HG02623 (cell line): ENCODE data around the gene OR2A12.
"Not testable (repeated sequence)": the region's sequence is repeated elsewhere in the genome, so short reads cannot be mapped to it uniquely, and the experiment has no call there.

Experiments
- ATAC-seq: cut with Tn5 transposase; IDR thresholded peaks from one replicate; pipeline ENCODE4 v1.9.1; 2021; ENCODE audit warnings: moderate library complexity; ENCODE audit not compliant: unreplicated experiment

The OR2A12 gene, protein sequence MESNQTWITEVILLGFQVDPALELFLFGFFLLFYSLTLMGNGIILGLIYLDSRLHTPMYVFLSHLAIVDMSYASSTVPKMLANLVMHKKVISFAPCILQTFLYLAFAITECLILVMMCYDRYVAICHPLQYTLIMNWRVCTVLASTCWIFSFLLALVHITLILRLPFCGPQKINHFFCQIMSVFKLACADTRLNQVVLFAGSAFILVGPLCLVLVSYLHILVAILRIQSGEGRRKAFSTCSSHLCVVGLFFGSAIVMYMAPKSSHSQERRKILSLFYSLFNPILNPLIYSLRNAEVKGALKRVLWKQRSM

DNA sequence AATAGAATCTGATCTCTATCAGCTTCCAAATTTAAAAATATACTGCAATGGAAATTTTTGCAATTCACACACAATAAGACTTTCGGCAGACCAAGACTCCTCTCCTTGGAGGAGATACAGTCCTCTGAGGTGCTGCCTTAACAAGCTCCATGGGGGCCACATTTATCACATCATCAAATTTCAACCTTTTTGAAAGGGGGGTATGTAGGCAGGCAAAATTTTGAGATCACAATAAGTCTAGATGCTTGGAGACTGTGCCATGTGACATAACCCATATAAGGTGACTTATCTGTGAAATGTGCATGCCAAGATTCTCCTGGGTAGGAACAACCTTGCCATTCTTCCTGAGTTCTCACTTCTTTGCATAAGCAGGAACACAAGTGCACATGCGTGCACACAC is at the start of gene OR2A12:
Gene OR2A12, plus strand, starts transcription at position 301 of the 400 bp plus-strand sequence. CDS start 8,830 bp downstream, outside the sequence.
- ATAC-seq, result no peak

DNA sequence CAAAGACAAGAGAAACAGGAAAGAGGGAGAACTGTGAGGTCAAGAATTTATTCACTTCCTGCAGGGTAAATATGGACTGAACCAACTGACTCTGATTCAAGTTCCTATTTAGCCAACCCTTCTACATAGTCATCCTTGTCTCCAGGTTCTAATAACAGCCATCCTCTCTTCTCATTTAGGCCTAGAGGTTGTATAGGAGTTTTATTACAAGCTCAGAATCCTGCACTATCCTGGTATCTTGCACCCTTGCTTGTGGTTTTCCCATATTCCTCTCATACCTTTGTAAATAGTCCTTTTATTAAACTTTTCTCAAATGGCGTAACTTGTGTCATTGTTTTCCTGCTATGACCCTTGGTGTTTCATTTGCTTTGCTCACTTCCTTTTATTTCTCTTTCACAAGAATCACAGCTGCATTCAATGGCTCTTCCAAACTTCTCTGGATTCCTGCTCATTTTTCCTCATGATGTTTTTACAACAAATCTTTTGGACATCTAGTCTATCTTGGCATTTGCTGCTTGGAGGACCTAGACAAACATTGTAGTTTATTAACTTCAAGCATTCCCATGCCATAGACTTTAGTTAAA is 49.7 kb upstream of the OR2A12 start:
- no peak for ATAC-seq

DNA sequence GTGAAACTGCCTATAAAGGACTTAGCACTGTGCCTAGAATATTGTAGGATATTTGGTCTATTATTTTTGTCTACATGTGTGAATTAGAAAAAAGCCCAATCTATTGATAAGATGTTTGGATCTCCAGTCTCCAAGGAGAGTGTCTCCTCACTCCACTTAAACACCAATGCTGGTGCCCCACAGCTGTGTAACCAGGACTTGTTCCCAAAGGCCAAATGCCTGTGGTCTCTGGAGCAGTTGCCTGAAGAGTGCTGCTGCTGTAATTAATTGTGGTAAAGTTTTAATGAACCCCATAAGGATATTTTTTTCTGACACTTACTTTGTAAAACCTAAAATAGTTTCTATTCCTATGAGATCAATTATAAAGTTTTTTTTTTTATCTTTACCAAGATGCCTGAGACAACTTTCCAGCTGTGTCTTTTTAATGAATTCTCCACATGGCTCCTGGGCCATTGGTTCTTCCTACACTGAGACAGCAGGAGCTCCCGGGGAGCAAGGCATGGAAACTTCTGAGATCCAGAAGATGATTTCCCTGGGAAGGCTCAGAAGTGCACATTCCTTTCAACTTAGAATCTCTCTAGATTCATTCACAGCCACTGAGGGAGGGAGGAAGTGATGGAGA is 48.6 kb upstream of the OR2A12 start:
- no peak for ATAC-seq

DNA sequence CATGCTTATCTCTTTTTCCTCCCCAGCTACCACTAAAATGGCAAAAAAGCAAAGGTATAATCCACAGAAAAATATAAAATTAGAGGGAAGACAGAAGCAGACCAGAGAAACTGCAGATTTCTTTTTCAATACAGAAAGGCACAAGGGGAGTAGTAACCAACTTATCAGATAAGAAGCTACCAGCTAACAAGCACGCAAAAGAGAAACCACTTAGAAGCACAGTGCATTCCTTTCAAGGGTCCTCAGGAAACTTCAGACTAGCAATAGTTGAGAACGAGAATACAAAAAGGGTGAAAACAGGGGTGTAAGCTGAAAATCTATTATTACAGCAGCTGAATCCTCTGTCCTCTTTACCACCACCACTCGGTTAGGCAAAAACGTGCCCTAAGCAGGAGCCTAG is 47.2 kb upstream of the OR2A12 start:
- ATAC-seq, result no peak

DNA sequence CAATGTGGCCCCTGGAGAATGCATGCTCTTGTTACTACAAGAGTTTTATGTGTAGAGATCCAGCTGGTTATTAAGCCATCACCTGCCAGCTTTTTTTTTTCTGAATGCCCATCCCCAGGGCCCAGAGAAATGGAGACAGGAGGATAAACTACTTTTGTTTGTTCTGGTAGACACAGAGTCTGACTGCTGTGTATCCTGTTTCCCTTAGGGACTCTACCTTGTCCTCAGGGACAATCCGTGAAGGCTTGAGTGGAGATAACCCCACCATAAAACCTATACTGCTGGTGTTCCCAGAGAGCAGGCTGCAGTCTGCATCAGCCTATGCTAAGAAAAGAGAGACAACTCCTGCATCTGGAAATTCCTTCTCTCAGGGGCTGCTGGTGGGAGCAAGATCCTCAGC is 37.4 kb upstream of the OR2A12 start, which contains the start of gene OR2A5:
Gene OR2A5, plus strand, starts transcription at position 301 of the 400 bp plus-strand sequence. CDS start 1,454 bp downstream, outside the sequence.
- ATAC-seq, result no peak

DNA sequence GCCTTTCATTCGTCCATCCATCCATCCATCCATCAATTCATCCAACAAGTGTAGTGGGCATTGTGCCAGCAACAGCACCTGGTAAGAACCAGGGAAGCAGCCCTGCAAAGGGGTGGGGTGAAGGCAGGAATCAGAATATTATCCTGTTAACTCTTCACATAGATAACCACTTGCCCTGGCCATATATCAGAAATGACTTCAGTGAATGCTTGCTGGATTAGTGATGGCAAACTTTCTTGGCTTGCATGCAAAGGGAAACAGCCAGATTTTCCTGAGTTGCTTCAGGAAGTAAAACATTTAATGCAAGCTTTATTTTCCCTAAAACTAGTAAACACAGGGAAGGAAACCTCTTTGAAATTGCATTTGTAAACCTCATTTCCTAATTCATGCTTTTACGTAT is 36.6 kb upstream of the OR2A12 start:
- no peak for ATAC-seq

DNA sequence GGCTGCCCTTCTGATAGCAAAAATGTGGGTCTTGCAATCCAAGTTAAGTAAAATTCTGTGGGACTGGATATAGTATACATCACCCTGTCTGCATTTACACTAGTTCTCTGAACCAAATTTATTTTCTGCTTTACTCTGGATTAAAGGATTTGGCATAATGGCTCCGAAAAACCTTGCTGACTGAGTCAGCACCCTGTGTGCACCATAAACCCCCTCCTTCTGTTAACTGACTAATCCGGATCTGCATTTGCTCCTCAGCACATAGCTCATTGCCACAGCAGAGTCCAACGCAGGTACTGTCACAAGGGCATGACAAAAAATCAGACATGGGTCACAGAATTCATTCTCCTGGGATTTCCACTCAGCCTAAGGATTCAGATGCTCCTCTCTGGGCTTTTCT is 36.0 kb upstream of the OR2A12 start:
- no peak for ATAC-seq

DNA sequence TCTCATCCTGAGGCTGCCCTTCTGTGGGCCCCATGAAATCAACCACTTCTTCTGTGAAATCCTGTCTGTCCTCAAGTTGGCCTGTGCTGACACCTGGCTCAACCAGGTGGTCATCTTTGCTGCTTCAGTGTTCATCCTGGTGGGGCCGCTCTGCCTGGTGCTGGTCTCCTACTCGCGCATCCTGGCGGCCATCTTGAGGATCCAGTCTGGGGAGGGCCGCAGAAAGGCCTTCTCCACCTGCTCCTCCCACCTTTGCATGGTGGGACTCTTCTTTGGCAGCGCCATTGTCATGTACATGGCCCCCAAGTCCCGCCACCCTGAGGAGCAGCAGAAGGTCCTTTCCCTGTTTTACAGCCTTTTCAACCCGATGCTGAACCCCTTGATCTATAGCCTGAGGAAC is 35.2 kb upstream of the OR2A12 start:
- ATAC-seq, result not testable (repeated sequence)

DNA sequence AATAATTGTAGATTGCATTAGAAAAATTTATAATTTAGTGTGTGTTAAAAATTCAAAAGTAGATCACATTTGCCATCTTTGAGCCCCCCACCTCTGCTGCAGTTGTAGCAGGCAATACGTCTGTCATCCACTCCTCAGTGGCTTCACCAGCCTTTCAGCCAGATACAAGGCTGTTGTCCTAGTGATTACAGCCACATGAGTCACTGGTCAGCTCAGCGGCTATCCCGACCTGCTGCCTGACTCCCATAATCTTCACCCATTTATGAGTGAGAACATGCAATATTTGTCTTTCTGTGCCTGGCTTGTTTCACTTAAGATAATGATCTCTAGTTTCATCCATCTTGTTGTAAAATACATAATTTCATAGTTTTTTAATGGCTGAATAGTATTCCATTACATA is 28.1 kb upstream of the OR2A12 start:
- no peak for ATAC-seq

DNA sequence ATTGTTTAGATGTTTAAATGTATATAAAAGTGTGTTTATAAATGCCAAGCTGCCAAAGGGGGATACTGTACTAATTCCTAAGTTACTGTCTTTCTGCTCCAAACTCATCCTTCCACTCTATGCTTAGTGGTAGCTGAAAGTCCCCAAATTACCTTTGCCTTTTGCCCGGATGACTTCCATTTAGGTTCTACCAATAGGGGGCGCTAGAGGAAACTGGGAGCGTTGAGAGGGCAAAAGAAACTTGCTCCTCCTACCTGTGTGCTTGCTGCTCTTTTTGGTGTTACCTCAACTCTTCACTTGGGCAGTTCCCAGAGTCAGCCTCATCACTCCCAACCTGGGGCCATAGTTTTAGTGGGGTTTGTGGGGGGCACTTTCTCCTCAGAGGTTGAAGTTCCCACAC is 22.4 kb upstream of the OR2A12 start:
- ATAC-seq, result no peak

DNA sequence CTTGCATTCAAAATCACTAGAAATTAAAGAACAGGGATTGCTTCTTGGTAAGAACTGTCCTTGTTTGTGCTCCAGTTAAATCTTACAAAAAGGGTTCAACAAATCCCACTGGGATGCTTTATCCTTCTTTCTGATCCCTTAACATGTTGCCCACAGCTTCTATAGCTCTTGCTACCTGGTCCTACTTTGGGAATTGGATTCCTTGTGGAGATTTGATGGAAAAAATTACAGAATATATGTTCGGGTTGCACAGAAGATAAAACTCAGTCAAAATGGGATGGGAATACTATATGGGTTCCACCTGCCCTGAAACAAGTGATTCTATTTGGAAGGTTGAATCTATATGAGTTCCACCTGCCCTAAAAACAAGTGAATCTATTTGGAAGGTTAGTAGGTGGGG is 16.6 kb upstream of the OR2A12 start, which contains the start of gene OR2A25:
Gene OR2A25, plus strand, starts transcription at position 301 of the 400 bp plus-strand sequence. CDS start 4,409 bp downstream, outside the sequence.
- ATAC-seq, result no peak

DNA sequence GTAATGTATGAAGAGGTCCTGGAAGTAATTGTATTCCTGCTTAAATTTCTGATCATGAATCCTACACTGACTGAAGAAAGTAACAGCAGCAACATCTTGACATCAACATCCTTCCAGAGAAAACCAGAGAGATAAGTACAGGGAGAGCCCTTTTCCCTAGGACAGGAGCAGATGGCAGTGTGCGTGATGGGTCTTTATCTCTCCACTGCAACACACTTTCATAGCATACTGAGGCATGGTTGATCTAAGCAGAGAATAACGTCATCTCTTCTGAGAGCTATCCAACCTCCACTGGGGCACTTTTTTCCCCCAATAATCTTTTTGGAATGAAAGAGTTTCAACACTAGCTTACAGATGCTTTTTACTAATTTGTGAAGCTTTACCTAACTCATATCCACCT is 16.1 kb upstream of the OR2A12 start:
- no peak for ATAC-seq

DNA sequence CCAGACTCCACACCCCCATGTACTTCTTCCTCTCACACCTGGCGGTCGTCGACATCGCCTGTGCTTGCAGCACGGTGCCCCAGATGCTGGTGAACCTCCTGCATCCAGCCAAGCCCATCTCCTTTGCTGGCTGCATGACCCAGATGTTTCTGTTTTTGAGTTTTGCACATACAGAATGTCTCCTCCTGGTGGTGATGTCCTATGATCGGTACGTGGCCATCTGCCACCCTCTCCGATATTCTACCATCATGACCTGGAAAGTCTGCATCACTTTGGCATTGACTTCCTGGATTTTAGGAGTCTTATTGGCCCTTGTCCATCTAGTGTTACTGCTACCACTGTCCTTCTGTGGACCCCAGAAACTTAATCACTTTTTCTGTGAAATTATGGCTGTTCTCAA is 11.7 kb upstream of the OR2A12 start:
- no peak for ATAC-seq

DNA sequence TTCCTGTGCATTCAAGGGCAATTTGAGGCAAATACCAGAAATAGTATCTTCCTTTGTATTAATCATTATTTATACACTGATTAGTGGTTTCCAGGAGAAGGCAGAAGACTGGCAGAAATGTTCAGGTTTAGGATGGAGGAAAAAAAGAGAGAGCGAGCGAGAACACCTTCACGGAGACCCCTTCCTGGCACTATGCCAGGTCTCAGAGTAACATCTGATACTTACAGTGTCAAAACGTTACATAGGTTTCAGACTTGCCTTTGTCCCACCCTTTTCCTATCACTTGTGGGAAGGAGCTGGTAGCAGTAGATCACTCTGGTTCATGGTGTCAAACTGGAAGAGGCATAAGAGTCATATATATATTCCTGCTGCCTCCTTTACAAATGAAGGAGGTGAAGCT is 652 bp downstream of the OR2A12 start:
- no peak for ATAC-seq

DNA sequence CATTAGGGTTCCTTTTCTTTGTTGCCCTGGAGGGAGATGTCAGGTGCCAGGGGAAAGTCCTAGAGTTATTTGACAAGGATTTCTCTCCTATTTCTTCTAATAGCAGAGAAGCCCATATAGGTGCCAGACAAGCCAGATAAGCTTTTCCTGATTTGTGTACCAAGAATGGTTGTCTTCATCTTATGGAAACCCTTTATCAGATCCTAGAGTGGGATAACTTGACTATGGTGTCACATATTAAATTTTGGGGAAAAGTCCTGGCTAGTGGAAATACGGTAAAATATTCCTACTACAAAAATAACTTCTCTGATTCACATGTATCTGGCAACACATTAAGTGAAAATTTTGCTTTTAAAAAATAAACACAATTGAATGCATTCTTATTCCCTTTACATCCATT is 1.2 kb downstream of the OR2A12 start:
- ATAC-seq, result no peak

DNA sequence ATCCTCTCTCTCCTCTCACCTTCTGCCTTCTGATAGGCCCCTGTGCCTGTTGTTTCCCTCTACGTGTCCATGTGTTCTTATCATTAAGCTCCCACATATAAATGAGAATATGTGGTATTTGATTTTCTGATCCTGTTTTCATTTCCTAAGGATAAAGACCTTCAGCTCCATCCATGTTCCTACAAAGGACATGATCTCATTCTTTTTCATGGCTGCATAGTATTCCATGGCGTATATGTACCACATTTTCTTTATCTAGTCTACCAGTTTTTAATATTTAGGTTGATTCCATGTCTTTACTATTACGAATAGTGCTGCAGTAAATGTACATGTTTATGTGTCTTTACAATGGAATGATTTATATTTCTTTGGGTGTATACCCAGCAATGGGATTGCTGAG is 4.6 kb downstream of the OR2A12 start:
- ATAC-seq, result no peak

DNA sequence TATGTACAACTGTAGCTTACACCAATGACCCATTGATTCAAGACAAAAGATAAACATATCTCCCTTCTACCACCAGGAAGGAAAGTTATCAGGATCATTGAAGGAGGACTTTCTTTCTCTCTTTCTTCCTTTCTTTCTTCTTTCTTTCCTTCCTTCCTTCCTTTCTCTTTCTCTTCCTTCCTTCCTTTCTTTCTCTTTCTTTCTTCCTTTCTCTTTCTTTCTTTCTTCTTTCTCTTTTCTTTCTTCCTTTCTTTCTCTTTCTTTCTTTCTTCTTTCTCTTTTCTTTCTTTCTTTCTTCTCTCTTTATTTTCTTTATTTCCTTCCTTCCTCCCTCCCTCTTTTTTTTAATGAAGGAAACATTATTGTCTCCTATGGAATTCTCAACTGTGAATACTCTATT is 12.7 kb downstream of the OR2A12 start:
- ATAC-seq, result no peak

DNA sequence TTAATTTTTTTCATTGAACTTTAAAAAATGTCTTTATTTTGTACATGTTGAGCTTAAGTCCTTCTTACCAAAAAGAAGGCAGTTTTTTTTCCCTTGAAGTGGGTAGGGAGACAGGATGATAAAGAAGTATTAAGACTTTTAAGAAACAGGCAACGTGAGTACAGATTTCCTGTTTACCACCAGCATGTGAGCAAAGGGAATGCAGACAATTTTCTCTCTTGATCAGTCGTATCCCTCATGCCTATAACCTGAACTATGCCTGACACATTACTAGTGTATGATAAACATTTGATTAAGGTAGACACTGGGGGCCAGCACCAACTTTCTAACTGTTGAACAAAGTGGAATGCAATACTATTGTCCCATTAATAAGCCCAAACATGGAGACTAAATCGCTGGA is 14.5 kb downstream of the OR2A12 start:
- ATAC-seq, result no peak

DNA sequence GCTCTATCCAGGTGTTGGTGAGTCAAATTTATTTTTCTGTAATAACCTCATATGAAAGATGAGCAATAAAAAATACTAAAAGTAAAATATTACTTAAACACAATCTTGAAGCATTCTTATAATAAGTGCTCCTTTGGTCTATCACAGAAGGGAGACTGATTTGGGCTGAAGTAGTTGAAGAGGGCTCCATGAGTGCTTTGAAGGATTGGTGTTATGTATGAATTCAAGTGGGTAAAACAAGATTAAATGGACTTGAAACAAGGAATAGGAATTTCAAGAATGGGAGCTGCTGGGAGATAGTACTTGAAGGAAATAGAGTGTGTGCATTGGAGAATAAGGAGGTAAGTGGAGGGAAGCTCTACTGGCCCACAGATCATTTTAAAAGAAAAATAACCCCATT is 16.0 kb downstream of the OR2A12 start:
- no peak for ATAC-seq

DNA sequence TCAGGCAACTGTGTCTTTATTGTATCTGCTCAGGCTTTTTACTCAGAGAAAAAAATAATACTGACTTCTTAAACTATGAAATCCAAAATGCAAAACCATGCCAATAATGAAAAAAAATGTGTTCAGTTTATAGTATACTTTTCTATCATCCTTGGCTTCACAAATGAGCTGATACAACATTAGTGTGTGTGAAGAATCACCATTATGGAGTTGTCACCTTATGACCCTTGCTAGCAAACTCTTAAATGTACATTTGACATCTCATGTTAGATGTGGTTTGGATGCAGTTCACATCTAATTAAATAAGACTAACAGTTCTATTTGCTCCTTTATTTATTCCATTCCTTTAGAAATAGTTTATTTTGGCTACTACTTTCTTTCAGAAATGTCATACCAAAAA is 19.1 kb downstream of the OR2A12 start:
- ATAC-seq, result no peak

DNA sequence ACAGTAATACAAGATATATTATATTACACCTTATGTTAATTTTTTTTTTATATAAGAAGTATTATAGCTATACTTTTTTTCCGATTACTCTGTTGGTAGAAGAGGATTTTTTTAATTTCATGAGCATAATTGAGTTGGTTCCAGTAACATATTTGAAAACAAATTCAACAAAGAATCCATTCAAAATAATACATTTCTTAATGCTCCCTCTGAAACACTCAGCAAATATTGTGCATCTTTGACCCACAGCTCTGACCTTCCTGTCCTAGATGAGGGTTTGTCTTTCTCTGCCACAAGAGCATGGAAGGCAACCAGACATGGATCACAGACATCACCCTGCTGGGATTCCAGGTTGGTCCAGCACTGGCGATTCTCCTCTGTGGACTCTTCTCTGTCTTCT is 23.2 kb downstream of the OR2A12 start, which contains the start of gene OR2A2:
Gene OR2A2, plus strand, starts transcription at position 301 of the 400 bp plus-strand sequence. Its CDS starts 0 bp downstream, at position 301.
- ATAC-seq, result no peak

DNA sequence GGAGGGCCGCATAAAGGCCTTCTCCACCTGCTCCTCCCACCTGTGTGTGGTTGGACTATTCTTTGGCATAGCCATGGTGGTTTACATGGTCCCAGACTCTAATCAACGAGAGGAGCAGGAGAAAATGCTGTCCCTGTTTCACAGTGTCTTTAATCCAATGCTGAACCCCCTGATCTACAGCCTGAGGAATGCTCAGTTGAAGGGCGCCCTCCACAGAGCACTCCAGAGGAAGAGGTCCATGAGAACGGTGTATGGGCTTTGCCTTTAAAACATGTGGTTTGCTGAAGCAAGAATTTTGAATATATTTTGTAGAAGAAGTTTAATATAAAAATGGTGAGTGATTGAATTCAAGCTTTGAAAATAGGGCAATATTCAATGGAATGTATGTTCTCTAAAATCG is 24.2 kb downstream of the OR2A12 start:
- no peak for ATAC-seq
